HEK293T (cell line): ENCODE results near the gene KCNN3.

Experiments used
- CTCF ChIA-PET: fragments of 350-600 bp; formaldehyde crosslinking; extraction: SDS; loops from one replicate; lab custom pipeline; 2021; ENCODE audit warnings: antibody characterized with exemption, inconsistent platforms; lab: Yijun Ruan, JAX
- POLR2A ChIA-PET: fragments of 350-600 bp; formaldehyde crosslinking; extraction: SDS; loops from one replicate; lab custom pipeline; 2020; ENCODE audit warnings: antibody characterized with exemption, inconsistent platforms; lab: Yijun Ruan, JAX
- DNase-seq: peaks from one replicate; pipeline ENCODE4 v3.0.0; 2012; ENCODE audit warnings: mixed read lengths; ENCODE audit errors: extremely low spot score
- ARNT ChIP-seq: fragments of 450-650 bp; IDR thresholded peaks from 2 replicates; pipeline ENCODE4 v1.6.1; 2017; ENCODE audit warnings: mild to moderate bottlenecking
- BHLHE40 ChIP-seq: fragments of 450-650 bp; IDR thresholded peaks from 2 replicates; pipeline ENCODE4 v1.6.1; 2016; ENCODE audit warnings: mild to moderate bottlenecking, moderate library complexity, borderline replicate concordance
- CTBP1 ChIP-seq: fragments of 450-650 bp; IDR thresholded peaks from 2 replicates; pipeline ENCODE4 v1.6.1; 2016; ENCODE audit warnings: borderline replicate concordance
- ELF4 ChIP-seq: fragments of 450-650 bp; IDR thresholded peaks from 2 replicates; pipeline ENCODE4 v1.6.1; 2017; ENCODE audit warnings: antibody characterized with exemption
- FOXA1 ChIP-seq: fragments of 450-650 bp; IDR thresholded peaks from 2 replicates; pipeline ENCODE4 v1.6.1; 2016; ENCODE audit warnings: mild to moderate bottlenecking
- FOXK2 ChIP-seq: fragments of 450-650 bp; IDR thresholded peaks from 2 replicates; pipeline ENCODE4 v1.6.1; 2016; ENCODE audit warnings: mild to moderate bottlenecking
- FOXM1 ChIP-seq: fragments of 450-650 bp; IDR thresholded peaks from 2 replicates; pipeline ENCODE4 v1.6.1; 2017; ENCODE audit warnings: mild to moderate bottlenecking, borderline replicate concordance
- HDGF ChIP-seq: fragments of 450-650 bp; IDR thresholded peaks from 2 replicates; pipeline ENCODE4 v1.6.1; 2017; ENCODE audit warnings: antibody characterized with exemption, borderline replicate concordance
- L3MBTL2 ChIP-seq: fragments of 450-650 bp; conservative IDR thresholded peaks from 2 replicates; pipeline ENCODE4 v1.6.1; 2016; ENCODE audit warnings: mild to moderate bottlenecking
- LEF1 ChIP-seq: fragments of 450-650 bp; IDR thresholded peaks from 2 replicates; pipeline ENCODE4 v1.6.1; 2017; ENCODE audit warnings: mild to moderate bottlenecking, borderline replicate concordance
- NFRKB ChIP-seq: fragments of 450-650 bp; IDR thresholded peaks from 2 replicates; pipeline ENCODE4 v1.6.1; 2016; ENCODE audit warnings: mild to moderate bottlenecking, moderate library complexity
- SP1 ChIP-seq: fragments of 450-650 bp; IDR thresholded peaks from 2 replicates; pipeline ENCODE4 v1.6.1; 2017
- SUZ12 ChIP-seq: fragments of 450-650 bp; IDR thresholded peaks from 2 replicates; pipeline ENCODE4 v1.6.1; 2016; ENCODE audit warnings: mild to moderate bottlenecking
- TARDBP ChIP-seq: fragments of 450-650 bp; IDR thresholded peaks from 2 replicates; pipeline ENCODE4 v1.6.1; 2016
- ZNF384 ChIP-seq: fragments of 450-650 bp; IDR thresholded peaks from 2 replicates; pipeline ENCODE4 v1.6.1; 2016
- TF ChIP-seq, protein P1 (sequence below): fragments of 450-650 bp; IDR thresholded peaks from 2 replicates; pipeline ENCODE4 v1.6.1; 2016

Gene KCNN3

DNA sequence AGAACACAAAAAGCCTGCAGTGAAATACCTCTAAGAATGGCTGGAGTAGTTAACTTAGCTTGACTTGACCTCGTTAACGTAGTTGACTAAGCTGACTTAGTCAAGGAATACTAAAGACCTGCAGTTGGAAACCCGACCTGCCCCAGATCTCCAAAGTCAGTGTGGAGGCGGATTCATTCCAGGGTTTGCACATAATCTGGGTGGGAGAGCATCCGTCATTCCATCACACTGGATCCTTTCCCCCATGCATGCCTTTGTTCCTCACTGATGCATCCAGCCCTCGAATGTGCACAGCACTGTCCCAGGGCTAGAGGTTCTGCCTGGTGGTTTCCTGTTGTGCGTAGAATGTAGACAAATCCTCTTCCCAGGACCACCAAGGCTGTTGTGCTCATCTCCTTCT, 76.4 kb downstream of the KCNN3 start:
- no peak for DNase-seq
- ChIA-PET CTCF (no interaction called here), POLR2A (no interaction called here)
- no peak for TF ChIP-seq FOXK2
- TF ChIP-seq ZNF384 = no peak
- TF ChIP-seq TARDBP = no peak
- TF ChIP-seq BHLHE40 = no peak
- no peak for TF ChIP-seq FOXM1
- TF ChIP-seq, protein P1, sequence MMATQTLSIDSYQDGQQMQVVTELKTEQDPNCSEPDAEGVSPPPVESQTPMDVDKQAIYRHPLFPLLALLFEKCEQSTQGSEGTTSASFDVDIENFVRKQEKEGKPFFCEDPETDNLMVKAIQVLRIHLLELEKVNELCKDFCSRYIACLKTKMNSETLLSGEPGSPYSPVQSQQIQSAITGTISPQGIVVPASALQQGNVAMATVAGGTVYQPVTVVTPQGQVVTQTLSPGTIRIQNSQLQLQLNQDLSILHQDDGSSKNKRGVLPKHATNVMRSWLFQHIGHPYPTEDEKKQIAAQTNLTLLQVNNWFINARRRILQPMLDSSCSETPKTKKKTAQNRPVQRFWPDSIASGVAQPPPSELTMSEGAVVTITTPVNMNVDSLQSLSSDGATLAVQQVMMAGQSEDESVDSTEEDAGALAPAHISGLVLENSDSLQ = no peak
- TF ChIP-seq NFRKB = no peak
- no peak for TF ChIP-seq HDGF
- no peak for TF ChIP-seq CTBP1
- TF ChIP-seq LEF1 = no peak
- TF ChIP-seq ARNT = no peak
- no peak for TF ChIP-seq SUZ12

DNA sequence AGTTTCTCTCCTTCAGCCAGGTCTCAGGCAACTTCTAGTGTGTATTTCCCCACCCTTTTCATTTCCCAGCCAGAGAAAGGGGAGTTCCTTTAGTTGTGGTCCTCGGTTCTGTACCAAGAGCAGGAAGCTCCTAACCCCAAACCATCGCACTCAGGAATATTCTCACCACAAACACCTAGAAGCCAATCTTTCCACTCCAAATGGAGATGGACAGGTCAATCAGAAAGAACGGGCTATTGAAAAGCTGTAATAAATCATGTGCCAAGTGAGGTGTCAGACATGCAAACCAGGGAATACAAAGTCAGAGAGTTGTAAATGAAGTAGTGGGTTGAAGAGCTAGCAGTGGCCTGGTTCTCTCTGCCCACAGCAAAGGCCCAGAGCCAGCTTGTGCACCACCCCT, 77.2 kb downstream of the KCNN3 start:
- TF ChIP-seq, protein P1 = peak; percentile 68; the same call in 1 of the 2 replicates
- no peak for TF ChIP-seq LEF1
- DNase-seq = no peak
- CTCF ChIA-PET = interaction anchor here (0.7 kb wide), 1 partner anchor 18 kb away, joined by 3 read pairs; no protein-coding TSS in a partner anchor
- POLR2A ChIA-PET = no interaction called here

GRCh38 chr1:154791292-154792166, 78.6 kb downstream of the KCNN3 start:
- CTCF ChIA-PET = no interaction called here
- POLR2A ChIA-PET = no interaction called here
- DNase-seq = peak; percentile 32
- TF ChIP-seq TARDBP (no peak), ARNT (no peak), ELF4 (no peak), L3MBTL2 (no peak), SUZ12 (no peak), HDGF (no peak), SP1 (no peak)

DNA sequence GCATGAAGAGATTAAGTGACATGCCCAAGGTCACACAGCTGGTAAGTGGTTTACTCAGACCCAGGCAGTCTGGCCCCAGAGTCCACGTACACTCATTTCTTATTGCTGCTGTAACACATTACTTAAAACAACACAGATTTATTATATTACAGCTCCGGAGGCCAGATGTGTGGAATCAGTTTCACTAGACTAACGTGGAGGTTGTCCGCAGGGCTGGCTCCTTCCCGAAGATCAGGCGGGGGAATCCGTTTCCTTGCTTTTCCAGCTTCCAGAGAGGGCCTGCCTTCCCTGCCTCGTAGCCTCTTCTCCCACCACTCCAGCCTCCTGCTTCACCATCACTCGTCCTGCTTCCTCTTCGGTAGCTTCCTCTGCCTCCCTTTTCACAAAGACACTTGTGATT, 81.2 kb downstream of the KCNN3 start:
- CTCF ChIA-PET = interaction anchor here (0.7 kb wide), 1 partner anchor 13 kb away, joined by 3 read pairs; no protein-coding TSS in a partner anchor
- no peak for DNase-seq
- TF ChIP-seq ZNF384 (no peak), L3MBTL2 (no peak), TARDBP (no peak), ELF4 (no peak), HDGF (no peak), FOXM1 (no peak), CTBP1 (no peak), LEF1 (no peak), SUZ12 (no peak)
- POLR2A ChIA-PET = interaction anchor here (0.6 kb wide), 1 partner anchor 108 kb away, joined by 6 read pairs; no protein-coding TSS in a partner anchor

- TF ChIP-seq, protein P1 = no peak
- TF ChIP-seq LEF1 (no peak), TARDBP (no peak), CTBP1 (no peak), ELF4 (no peak), HDGF (no peak), FOXA1 (no peak), ARNT (no peak), ZNF384 (no peak), SUZ12 (no peak)
- POLR2A ChIA-PET = no interaction called here
- CTCF ChIA-PET = interaction anchor here (0.7 kb wide), 1 partner anchor 12 kb away, joined by 3 read pairs; no protein-coding TSS in a partner anchor
- no peak for DNase-seq
These were observed 81.8 kb downstream of the KCNN3 start for GRCh38 chr1:154788110-154788870.

- TF ChIP-seq L3MBTL2 (no peak), ZNF384 (no peak), LEF1 (no peak)
- no peak for DNase-seq
- POLR2A ChIA-PET = interaction anchor here (0.9 kb wide), 1 partner anchor 75 kb away, joined by 3 read pairs; no protein-coding TSS in a partner anchor
- CTCF ChIA-PET = interaction anchor here (1.2 kb wide), 1 partner anchor 92 kb away, joined by 3 read pairs; no protein-coding TSS in a partner anchor
These were observed 83.1 kb downstream of the KCNN3 start for GRCh38 chr1:154786804-154787570.
